Natural killer cell (primary cell): Measurements from ENCODE around the gene SNX5. TPM values are rescaled to one million over a fixed set of nuclear protein-coding genes. Genes with fewer than 3 reads are reported as not detected.

Experiments
- ATAC-seq, 3 donors: fragments of 150-1000 bp in 2 of 3; fragments of 200-7000 bp in 1 of 3; cut with Tn5 transposase; 1 replicate in 1 of 3; 2 replicates in 2 of 3; pipeline ENCODE4 v1.10.0; 2021; ENCODE audit warnings: mild to moderate bottlenecking in 2 of 3, moderate library complexity in 2 of 3
- DNase-seq, 2 donors: peaks; one replicate each; pipeline versions ENCODE4 v3.0.0 to v3.0.0-alpha.2; 2013 to 2021; ENCODE audit warnings: mixed read lengths in 1 of 2
- H3K27ac ChIP-seq: one replicate; pipeline ENCODE4 v1.5.1; 2013; ENCODE audit warnings: mild to moderate bottlenecking, low read length
- H3K27me3 ChIP-seq: one replicate; pipeline ENCODE4 v1.6.1; 2013; ENCODE audit warnings: low read length; ENCODE audit not compliant: control insufficient read depth, insufficient read depth
- H3K36me3 ChIP-seq: one replicate; pipeline ENCODE4 v1.6.1; 2013; ENCODE audit warnings: low read length; ENCODE audit not compliant: control insufficient read depth, insufficient read depth
- H3K4me1 ChIP-seq: one replicate; pipeline ENCODE4 v1.6.1; 2013; ENCODE audit warnings: low read length; ENCODE audit not compliant: control insufficient read depth, insufficient read depth
- H3K4me3 ChIP-seq: one replicate; pipeline ENCODE4 v1.5.1; 2013; ENCODE audit warnings: low read length
- H3K9me3 ChIP-seq: one replicate; pipeline ENCODE4 v1.6.1; 2013; ENCODE audit warnings: low read length; ENCODE audit not compliant: control insufficient read depth, insufficient read depth
- H3K27ac Mint-ChIP-seq, 2 donors: one replicate each; pipeline ENCODE4 v1.8.0; 2022; ENCODE audit warnings: mild to moderate bottlenecking in 2 of 2, mixed read lengths in 2 of 2, moderate library complexity in 1 of 2
- H3K27me3 Mint-ChIP-seq, 2 donors: one replicate each; pipeline ENCODE4 v1.8.0; 2022; ENCODE audit warnings: low read depth in 2 of 2, mixed read lengths in 2 of 2
- H3K36me3 Mint-ChIP-seq: one replicate; pipeline ENCODE4 v1.8.0; 2022; ENCODE audit warnings: mixed read lengths
- H3K4me1 Mint-ChIP-seq, 2 donors: one replicate each; pipeline ENCODE4 v1.8.0; 2022; ENCODE audit warnings: mixed read lengths in 2 of 2
- H3K4me3 Mint-ChIP-seq: one replicate; pipeline ENCODE4 v1.8.0; 2022; ENCODE audit warnings: mild to moderate bottlenecking, moderate library complexity, mixed read lengths
- H3K9me3 Mint-ChIP-seq, 2 donors: one replicate each; pipeline ENCODE4 v1.8.0; 2022; ENCODE audit warnings: mixed read lengths in 2 of 2
- CTCF ChIP-seq: fragments of 200-600 bp; IDR thresholded peaks from one replicate; pipeline ENCODE4 v1.8.0; 2022; ENCODE audit warnings: antibody characterized with exemption
- WGBS: methylation state at CpG from one replicate; pipeline ENCODE4 v1.1.7; 2013; ENCODE audit warnings: missing lambda C conversion rate; ENCODE audit not compliant: insufficient coverage; 5-methylcytosine and 5-hydroxymethylcytosine counted together
- intact Hi-C: fragments of 100-400 bp; cut with micrococcal nuclease; formaldehyde crosslinking; loops from one replicate; pipeline ENCODE4 v1.14.2; 2022
- total RNA-seq, 4 donors: library from RNA; stranded (reverse); fragments of 120-200 nt in 1 of 4; gene quantifications; one replicate each; pipeline versions ENCODE4 v1.2.3 to v1.2.4, GENCODE V29; 2013 to 2022

The SNX5 gene
- total RNA-seq, 3 donors from 2014 or later (not counting 1 experiment from before 2014, with no cell fraction given): 62.3 to 85.4 (median 72.1) TPM

- H3K27me3 Mint-ChIP-seq: no peaks in the 10 kb centered on the region
- DNase-seq (no peak), ATAC-seq (no peak)
- 94% methylated on average over 8 of the region's 9 CpGs for WGBS
- no peaks in the 10 kb centered on the region for H3K36me3 Mint-ChIP-seq
- no peak overlapping the region for H3K27ac Mint-ChIP-seq
- H3K36me3 ChIP-seq: no peaks in the 10 kb centered on the region
- TF ChIP-seq CTCF: no peak
- no peak overlapping the region for H3K4me3 Mint-ChIP-seq
- no peaks in the 10 kb centered on the region for H3K9me3 Mint-ChIP-seq
- H3K4me1 Mint-ChIP-seq: peaks cover 5 to 11% of the 10 kb centered on the region in 2 donors
- no peaks in the 10 kb centered on the region for H3K9me3 ChIP-seq
- H3K4me3 ChIP-seq: no peak overlapping the region
- intact Hi-C loops: no loop called here
- H3K27ac ChIP-seq: no peak overlapping the region
- H3K27me3 ChIP-seq: no peaks in the 10 kb centered on the region
- peaks cover 17% of the 10 kb centered on the region for H3K4me1 ChIP-seq
These were observed 32.8 kb downstream of the SNX5 start for GRCh38 chr20:17935761-17936160.

GRCh38 chr20:17935186-17935585 is 33.4 kb downstream of the SNX5 start:
- H3K9me3 ChIP-seq: no peaks in the 10 kb centered on the region
- H3K4me3 ChIP-seq: no peak overlapping the region
- Mint-ChIP-seq H3K27ac (no peak overlapping the region), H3K4me1 (peaks cover 5 to 11% of the 10 kb centered on the region in 2 donors), H3K36me3 (no peaks in the 10 kb centered on the region), H3K27me3 (no peaks in the 10 kb centered on the region), H3K4me3 (no peak overlapping the region), H3K9me3 (no peaks in the 10 kb centered on the region)
- no peak for TF ChIP-seq CTCF
- H3K27ac ChIP-seq: no peak overlapping the region
- H3K27me3 ChIP-seq: no peaks in the 10 kb centered on the region
- H3K4me1 ChIP-seq: peaks cover 17% of the 10 kb centered on the region
- WGBS: 90% methylated on average over 3 of the region's 3 CpGs
- intact Hi-C loops: no loop called here
- H3K36me3 ChIP-seq: no peaks in the 10 kb centered on the region
- ATAC-seq (no peak), DNase-seq (no peak)

DNA sequence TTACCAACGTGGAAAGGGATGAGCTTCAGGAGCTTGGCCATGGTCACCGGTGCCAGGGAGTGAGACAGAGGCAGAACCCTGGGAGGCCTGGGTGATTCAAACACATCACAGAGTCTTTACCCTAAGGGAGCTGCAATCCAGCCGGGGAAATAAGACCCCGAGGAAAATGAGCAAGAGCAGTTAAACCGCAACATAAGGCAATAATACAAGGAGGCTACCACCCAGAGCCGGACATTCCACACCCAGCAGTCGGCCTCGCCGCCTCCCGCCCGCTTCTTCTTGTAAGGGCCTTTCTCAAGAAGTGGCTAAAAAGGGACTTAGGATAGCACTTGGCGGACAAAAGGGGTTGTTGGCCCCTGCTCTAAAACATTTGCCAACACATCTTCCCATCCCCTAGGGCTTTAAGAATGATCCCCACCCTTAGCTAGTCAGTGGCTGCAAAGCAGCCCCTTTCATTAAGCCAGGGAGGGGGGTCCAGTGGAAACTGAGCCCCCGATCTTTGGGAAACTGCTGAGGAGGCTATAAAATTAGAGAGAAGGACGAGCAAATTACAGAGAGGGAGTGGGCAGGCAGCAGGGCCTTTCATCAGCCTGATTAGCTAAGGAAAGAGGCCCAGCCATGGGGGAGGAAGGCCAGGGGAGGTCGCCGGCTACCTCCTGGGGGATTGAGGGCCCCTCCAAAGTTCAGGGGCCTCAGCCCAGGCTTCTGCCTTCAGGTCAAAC is 34.3 kb downstream of the SNX5 start:
- Histone ChIP-seq H3K36me3 (no peaks in the 10 kb centered on the region), H3K4me3 (no peak overlapping the region), H3K9me3 (no peaks in the 10 kb centered on the region), H3K27ac (no peak overlapping the region), H3K27me3 (no peaks in the 10 kb centered on the region), H3K4me1 (peaks cover 12% of the 10 kb centered on the region)
- Mint-ChIP-seq H3K27me3 (no peaks in the 10 kb centered on the region), H3K4me1 (peaks cover 5 to 6% of the 10 kb centered on the region in 2 donors), H3K4me3 (no peak overlapping the region), H3K27ac (no peak overlapping the region), H3K9me3 (no peaks in the 10 kb centered on the region), H3K36me3 (no peaks in the 10 kb centered on the region)
- intact Hi-C loops: no loop called here
- 94% methylated on average over 16 of the region's 16 CpGs for WGBS
- no peak for DNase-seq
- ATAC-seq: no peak
- TF ChIP-seq CTCF: no peak

DNA sequence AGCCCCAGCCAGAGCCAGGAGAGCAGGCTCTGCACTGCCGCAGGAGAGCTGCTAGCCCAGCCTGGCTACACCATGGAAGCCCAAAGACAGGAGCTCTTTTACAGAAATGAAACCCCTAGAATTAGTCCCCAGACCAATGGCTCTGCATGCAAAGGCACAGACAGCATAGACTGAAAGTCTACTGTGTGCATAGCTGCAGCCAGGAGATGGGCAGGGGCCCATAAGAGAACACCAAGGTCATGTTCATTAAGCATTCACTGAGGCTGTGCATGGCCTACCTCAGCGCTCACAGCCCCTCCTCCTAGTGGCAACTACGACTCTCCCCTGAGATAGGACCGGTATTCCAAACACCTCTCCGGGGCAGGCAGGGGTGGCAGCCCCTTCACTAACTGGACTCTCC is 34.9 kb downstream of the SNX5 start:
- H3K4me3 Mint-ChIP-seq: no peak overlapping the region
- no peaks in the 10 kb centered on the region for H3K36me3 Mint-ChIP-seq
- ATAC-seq (no peak), DNase-seq (no peak)
- Histone ChIP-seq H3K4me1 (peaks cover 6% of the 10 kb centered on the region), H3K27me3 (no peaks in the 10 kb centered on the region), H3K36me3 (no peaks in the 10 kb centered on the region), H3K9me3 (no peaks in the 10 kb centered on the region), H3K27ac (no peak overlapping the region), H3K4me3 (no peak overlapping the region)
- no peak for TF ChIP-seq CTCF
- intact Hi-C loops: no loop called here
- H3K9me3 Mint-ChIP-seq: no peaks in the 10 kb centered on the region
- H3K4me1 Mint-ChIP-seq: peaks cover under 1 to 1% of the 10 kb centered on the region in 2 donors
- no peaks in the 10 kb centered on the region for H3K27me3 Mint-ChIP-seq
- WGBS: 95% methylated on average over 5 of the region's 5 CpGs
- H3K27ac Mint-ChIP-seq: no peak overlapping the region
